ENCODE measurements around the gene PSTPIP1.

DNA sequence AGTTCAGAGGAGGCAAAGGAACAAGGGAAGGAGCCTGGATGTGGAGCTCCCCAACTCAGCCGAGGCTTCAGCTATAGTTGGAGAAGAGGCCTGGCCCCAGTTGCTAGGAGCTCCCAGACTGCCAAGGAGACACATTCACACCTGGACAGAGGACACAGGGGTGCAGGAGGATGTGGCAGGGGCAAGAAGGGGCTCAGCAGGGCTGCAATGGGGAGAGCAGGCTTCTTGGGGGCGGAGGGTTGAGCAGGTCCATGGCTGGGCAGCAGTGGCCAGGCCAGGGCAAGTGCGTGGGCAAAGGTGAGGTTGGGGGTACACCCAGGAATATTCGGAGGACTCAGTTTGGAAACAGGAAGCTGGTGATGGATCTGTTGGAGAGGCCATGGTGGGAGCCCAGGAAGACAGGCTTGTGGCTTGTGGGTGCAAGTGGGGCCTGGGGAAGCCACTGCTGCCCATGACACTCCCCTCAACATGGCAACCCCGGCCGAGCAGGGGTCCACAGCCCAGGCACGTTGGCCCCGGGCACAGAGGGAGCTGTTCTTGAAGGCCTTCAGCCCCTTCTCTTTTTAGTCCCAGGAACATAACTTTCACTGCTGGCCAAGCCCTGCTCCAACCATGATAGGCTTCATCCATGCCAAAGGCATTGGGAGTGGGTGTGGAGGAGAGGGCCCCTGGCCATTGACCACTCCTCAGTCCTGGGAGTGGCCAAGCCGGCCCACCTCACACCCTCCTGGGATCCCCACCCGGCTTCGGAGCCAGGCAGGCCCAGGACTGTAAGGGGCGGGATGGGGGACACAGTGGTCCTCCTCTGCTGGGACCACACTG, 42.7 kb downstream of the PSTPIP1 start:
- TF ChIP-seq CTCF (IDR thresholded peaks at IDR 0.05): no peak
- no peak for TF ChIP-seq ZFX (IDR thresholded peaks at IDR 0.05; ENCODE audit: borderline replicate concordance)
